ENCODE measurements around the gene LEF1. TPM values are rescaled to one million over a fixed set of nuclear protein-coding genes. Genes with fewer than 3 reads are reported as not detected.

Gene LEF1
- polyA plus RNA-seq, 1 donor (not counting 4 experiments of a cell fraction or from before 2014, with no cell fraction given) = 1.5 TPM

- Histone ChIP-seq H3K4me3 (ENCODE audit: control insufficient read depth in 2 of 3, extremely low read depth in 1 of 3, insufficient read depth in 2 of 3, low read depth in 1 of 3, low read length in 3 of 3) (no peak overlapping the region), H3K27me3 (ENCODE audit: control insufficient read depth, extremely low read depth, insufficient read depth, low read length) (peaks cover 47% of the 10 kb centered on the region), H4K20me1 (ENCODE audit: control insufficient read depth, extremely low read depth, insufficient read depth, low read length) (no peaks in the 10 kb centered on the region), H3K4me2 (ENCODE audit: control insufficient read depth, extremely low read depth, insufficient read depth, low read depth, low read length) (no peak overlapping the region), H2AFZ (ENCODE audit: control insufficient read depth, low read length) (no peak overlapping the region), H3K9me3 (ENCODE audit: control insufficient read depth, low read depth, low read length) (no peaks in the 10 kb centered on the region), H3K36me3 (ENCODE audit: control insufficient read depth in 2 of 2, extremely low read depth in 1 of 2, insufficient read depth in 2 of 2, low read length in 2 of 2) (no peaks in the 10 kb centered on the region), H3K9ac (ENCODE audit: control insufficient read depth, extremely low read depth, insufficient read depth, low read length) (no peak overlapping the region), H3K4me1 (ENCODE audit: control insufficient read depth, extremely low read depth, insufficient read depth, low read length) (no peaks in the 10 kb centered on the region), H3K9me1 (ENCODE audit: control insufficient read depth, extremely low read depth, insufficient read depth, low read length) (no peaks in the 10 kb centered on the region), H3K79me2 (ENCODE audit: control insufficient read depth, insufficient read depth, low read length) (no peaks in the 10 kb centered on the region), H3K27ac (ENCODE audit: control insufficient read depth, insufficient read depth, low read length) (no peak overlapping the region)
- TF ChIP-seq EZH2 (IDR thresholded peaks at IDR 0.05; ENCODE audit: low read length) = no peak
- TF ChIP-seq, protein P1, sequence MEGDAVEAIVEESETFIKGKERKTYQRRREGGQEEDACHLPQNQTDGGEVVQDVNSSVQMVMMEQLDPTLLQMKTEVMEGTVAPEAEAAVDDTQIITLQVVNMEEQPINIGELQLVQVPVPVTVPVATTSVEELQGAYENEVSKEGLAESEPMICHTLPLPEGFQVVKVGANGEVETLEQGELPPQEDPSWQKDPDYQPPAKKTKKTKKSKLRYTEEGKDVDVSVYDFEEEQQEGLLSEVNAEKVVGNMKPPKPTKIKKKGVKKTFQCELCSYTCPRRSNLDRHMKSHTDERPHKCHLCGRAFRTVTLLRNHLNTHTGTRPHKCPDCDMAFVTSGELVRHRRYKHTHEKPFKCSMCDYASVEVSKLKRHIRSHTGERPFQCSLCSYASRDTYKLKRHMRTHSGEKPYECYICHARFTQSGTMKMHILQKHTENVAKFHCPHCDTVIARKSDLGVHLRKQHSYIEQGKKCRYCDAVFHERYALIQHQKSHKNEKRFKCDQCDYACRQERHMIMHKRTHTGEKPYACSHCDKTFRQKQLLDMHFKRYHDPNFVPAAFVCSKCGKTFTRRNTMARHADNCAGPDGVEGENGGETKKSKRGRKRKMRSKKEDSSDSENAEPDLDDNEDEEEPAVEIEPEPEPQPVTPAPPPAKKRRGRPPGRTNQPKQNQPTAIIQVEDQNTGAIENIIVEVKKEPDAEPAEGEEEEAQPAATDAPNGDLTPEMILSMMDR (optimal IDR thresholded peaks at IDR 0.05 in 1 of 3, IDR thresholded peaks at IDR 0.05 in 1 of 3, conservative IDR thresholded peaks at IDR 0.05 in 1 of 3; ENCODE audit: extremely low read depth in 1 of 3, insufficient read depth in 2 of 3, low read length in 3 of 3) = no peak
- FAIRE-seq = no peak
- dilution Hi-C loops (cut with MboI; ENCODE audit: extremely low pct_ligation_motif_present, low sequenced_read_pairs) = no loop called here
- no peak for DNase-seq (ENCODE audit: low read depth, low spot score)
Measured at GRCh38 chr4:108163351-108163750, 5.4 kb downstream of the LEF1 start.

DNA sequence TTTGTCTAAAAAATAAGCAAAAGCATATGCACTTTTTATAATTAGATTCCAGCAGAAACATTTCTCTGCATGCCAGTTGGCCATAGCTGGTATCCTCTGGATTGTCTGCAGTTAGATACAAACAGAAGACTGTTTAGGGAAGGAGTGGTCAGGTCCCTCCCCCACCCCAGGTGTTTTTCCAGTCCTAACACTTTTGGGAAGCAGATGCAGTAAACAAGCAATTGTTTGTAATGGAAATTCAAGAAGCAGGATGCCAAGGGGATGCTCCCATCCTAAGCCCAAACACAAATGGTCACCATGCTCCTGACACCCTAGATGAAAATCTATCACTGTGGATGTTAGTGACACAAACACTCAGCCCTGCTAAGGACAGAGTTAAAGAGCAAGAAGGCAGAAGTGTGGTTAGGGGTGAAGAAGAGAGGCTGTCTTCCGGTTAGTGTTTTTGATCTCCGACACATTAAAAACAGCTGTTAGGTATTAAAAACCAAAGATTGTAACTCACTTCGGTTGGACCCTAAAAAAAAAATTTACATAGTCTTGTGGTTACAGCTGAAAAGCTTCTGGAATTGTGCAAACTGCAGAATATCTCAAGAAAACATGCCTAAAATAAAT, 7.9 kb downstream of the LEF1 start:
- FAIRE-seq = no peak
- no peak overlapping the region for H3K4me2 ChIP-seq (ENCODE audit: control insufficient read depth, extremely low read depth, insufficient read depth, low read depth, low read length)

More for the DNA sequence above, 7.9 kb downstream of the LEF1 start:
- no peak overlapping the region for H2AFZ ChIP-seq (ENCODE audit: control insufficient read depth, low read length)
- no peaks in the 10 kb centered on the region for H3K4me1 ChIP-seq (ENCODE audit: control insufficient read depth, extremely low read depth, insufficient read depth, low read length)
- no peaks in the 10 kb centered on the region for H3K9me3 ChIP-seq (ENCODE audit: control insufficient read depth, low read depth, low read length)
- H3K27me3 ChIP-seq (ENCODE audit: control insufficient read depth, extremely low read depth, insufficient read depth, low read length) = peaks cover 33% of the 10 kb centered on the region
- no peaks in the 10 kb centered on the region for H3K9me1 ChIP-seq (ENCODE audit: control insufficient read depth, extremely low read depth, insufficient read depth, low read length)
- H3K4me3 ChIP-seq (ENCODE audit: control insufficient read depth in 2 of 3, extremely low read depth in 1 of 3, insufficient read depth in 2 of 3, low read depth in 1 of 3, low read length in 3 of 3) = no peak overlapping the region
- DNase-seq (ENCODE audit: low read depth, low spot score) = no peak
- H3K79me2 ChIP-seq (ENCODE audit: control insufficient read depth, insufficient read depth, low read length) = no peaks in the 10 kb centered on the region
- no peaks in the 10 kb centered on the region for H4K20me1 ChIP-seq (ENCODE audit: control insufficient read depth, extremely low read depth, insufficient read depth, low read length)
- H3K27ac ChIP-seq (ENCODE audit: control insufficient read depth, insufficient read depth, low read length) = no peak overlapping the region
- TF ChIP-seq, protein P1 (optimal IDR thresholded peaks at IDR 0.05 in 1 of 3, IDR thresholded peaks at IDR 0.05 in 1 of 3, conservative IDR thresholded peaks at IDR 0.05 in 1 of 3; ENCODE audit: extremely low read depth in 1 of 3, insufficient read depth in 2 of 3, low read length in 3 of 3) = no peak
- TF ChIP-seq EZH2 (IDR thresholded peaks at IDR 0.05; ENCODE audit: low read length) = no peak
- H3K36me3 ChIP-seq (ENCODE audit: control insufficient read depth in 2 of 2, extremely low read depth in 1 of 2, insufficient read depth in 2 of 2, low read length in 2 of 2) = no peaks in the 10 kb centered on the region
- dilution Hi-C loops (cut with MboI; ENCODE audit: extremely low pct_ligation_motif_present, low sequenced_read_pairs) = no loop called here
- H3K9ac ChIP-seq (ENCODE audit: control insufficient read depth, extremely low read depth, insufficient read depth, low read length) = no peak overlapping the region
